DMS 273 (cell line): Measurements from ENCODE around the gene TSFM.

ENCODE experiments used
- DNase-seq: peaks from one replicate; lab custom pipeline; 2025; ENCODE audit not compliant: unreplicated experiment; lab: John Stamatoyannopoulos, UW

TSFM gene

DNA sequence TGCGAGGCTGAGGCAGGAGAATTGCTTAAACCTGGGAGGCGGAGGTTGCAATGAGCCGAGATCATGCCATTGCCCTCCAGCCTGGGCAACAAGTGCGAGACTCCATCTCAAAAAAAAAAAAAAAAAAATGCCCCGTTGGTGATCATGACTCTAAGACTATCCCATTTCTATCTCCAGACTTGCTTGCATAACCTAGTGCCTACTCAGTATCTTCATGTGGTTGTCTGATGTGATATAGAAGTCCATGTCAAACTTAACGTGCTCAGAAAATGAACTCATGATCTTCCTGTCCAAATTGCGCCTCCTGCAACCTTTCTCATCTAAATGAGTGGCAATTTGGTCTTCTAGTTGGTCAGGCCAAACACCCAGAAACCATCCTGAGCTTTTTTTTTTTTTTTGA, 4.7 kb upstream of the TSFM start:
- DNase-seq: no peak

DNA sequence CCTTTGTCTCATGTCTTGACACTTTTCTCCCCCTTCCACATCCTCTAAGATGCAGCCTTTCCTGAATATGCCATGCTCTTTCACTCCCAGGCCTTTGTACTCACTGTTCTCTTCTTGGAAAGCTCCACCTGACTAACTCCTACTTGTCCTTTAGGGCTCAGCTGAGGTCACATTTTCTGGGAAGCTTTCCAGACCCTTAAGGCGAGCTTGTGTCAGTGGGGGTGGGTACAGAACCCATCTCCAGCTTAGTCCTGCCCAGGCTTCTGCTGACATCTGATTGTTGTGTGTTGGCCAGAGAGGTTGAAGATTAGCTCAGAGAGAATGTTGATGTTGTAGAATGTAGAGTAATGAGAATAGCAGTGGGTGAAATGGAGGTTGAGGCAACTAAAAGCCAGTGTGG, 2.9 kb upstream of the TSFM start:
- DNase-seq: no peak

DNA sequence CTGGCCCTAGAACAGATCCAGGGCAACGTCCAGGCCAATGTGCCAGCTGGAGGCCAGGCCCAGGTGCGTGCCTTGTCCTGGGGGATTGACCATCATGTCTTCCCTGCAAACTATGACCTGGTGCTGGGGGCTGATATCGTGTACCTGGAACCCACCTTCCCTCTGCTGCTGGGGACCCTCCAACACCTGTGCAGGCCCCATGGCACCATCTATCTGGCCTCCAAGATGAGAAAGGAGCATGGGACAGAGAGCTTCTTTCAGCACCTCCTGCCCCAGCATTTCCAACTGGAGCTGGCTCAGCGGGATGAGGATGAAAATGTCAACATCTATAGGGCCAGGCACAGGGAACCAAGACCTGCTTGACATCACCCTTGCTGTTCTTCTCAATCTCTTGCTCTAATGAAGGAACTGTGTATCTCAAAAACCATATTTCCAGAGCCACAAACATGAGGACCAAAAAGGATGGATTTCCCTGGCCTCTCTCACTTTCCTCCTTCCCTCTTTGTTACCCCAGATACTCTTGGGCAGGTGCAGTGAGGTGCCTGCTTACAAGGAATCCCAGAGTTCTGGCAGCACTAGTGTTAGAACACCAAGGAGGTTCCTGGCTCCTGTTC, 2.2 kb upstream of the TSFM start:
- DNase-seq: no peak

DNA sequence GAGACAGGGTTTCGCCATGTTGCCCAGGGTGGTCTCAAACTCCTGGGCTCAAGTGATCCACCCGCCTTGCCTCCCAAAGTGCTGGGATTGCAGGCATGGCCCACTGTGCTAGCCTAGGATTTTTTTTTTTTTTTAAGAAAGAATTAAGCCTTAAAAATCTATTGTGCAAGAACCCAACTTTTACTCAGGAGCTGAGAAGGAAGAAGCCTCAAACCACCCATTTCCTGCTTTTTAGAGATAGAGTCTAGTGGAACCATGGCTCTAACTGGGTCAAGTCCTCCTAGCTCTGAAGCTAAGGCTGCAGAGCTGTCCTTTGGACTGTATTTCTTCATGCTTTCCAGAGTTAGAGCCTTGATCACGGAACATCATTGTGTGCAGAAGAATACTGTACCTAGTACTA, 1.3 kb upstream of the TSFM start:
- no peak for DNase-seq

DNA sequence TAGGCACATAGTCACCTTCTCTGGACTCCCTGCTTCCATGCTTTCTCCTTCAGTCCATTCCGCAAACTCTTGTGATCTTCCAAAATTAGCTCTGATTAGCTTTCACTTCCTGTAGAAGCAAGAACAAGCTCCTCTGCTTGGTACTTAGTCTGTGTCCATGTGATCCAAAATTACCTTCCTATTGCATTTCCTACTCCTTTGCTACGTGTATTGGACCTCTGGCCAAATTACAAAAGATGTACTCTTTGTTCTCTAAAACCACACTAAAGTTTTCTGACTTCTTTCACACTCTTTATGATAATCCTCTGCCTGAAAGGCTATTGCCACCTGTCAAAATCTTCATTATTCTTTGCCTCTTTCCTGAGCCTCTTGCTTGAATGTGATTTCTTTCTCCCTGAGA, 786 bp upstream of the TSFM start:
- no peak for DNase-seq

DNA sequence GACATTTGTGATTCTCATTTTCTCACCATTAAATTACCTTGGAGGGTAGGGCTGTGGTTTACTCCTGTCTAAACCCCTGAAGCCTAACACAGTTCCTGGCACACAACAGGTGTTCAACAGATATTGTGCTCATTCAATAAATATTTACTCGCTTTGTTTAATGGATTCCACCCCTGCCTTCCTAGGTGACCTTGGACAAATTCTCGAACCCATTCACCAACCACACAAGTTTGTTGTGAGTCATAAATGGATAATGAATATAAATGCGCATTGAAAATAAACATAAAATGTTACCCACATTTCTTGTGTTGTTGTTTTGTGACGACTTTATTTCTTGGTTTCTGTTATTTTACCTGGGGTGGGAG, 362 bp upstream of the TSFM start:
- no peak for DNase-seq

DNA sequence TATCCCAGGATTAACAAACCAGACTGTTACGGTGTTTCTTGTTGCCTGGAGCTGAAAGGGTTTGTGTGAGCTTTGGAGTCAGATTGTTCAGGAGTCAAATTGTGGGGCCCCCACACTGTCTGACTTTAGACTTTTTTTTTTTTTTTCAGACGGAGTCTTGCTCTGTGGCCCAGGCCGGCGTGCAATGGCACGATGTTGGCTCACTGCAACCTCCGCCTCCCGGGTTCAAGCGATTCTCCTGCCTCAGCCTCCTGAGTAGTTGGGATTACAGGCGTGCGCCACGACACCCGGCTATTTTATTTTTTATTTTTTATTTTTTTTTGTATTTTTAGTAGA, 847 bp downstream of the TSFM start:
- no peak for DNase-seq

DNA sequence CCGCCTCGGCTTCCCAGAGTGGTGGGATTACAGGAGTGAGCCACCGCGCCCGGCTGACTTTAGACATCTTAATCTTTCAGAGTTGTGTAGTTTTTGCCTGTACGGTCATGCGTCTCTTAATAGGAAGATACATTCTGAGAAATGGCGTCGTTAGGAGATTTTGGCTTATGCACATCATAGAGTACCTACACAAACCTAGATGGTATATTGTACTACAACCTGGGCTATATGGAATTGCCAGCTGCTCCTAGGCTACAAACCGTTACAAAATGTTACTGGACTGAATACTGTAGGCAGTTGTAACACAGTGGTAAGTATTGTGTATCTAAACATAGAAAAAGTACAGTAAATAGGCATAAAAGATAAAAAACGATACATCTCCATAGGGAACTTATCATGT, 1.3 kb downstream of the TSFM start:
- no peak for DNase-seq

DNA sequence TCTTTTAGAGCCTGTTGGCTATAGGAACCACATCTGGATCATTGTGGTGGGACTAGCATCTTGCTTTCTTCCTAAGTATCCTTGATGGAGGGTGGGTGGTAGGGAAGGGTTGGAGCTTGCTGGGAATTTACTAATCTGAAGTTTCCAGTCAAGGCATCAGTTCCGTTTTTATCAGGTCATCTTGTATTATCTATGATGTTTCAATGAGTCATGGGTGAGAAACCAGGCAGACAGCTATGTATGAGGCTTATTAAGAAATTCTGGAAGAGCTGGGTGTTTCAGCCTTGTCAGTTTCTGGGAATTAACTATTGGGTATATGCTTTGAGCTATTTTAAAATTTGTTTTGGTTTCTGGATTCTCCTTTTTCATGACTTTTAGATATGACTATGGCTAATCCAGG, 11.3 kb downstream of the TSFM start:
- no peak for DNase-seq

DNA sequence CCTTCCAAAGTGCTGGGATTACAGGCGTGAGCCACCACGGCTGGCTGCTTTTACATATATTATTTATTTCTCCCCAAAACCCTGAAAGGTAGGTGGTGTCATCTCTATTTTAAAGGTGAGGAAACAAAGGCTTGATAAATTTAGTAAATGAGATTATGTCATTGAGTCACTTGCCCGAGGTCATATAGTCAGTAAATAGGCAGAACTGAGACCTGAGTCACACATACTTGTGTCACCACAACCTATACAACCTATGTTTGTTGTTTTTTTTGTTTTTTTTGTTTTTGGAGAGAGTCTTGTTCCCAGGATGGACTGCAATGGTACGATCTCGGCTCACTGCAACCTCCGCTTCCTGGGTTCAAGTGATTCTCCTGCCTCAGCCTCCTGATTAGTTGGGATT, 12.8 kb downstream of the TSFM start:
- DNase-seq: no peak

DNA sequence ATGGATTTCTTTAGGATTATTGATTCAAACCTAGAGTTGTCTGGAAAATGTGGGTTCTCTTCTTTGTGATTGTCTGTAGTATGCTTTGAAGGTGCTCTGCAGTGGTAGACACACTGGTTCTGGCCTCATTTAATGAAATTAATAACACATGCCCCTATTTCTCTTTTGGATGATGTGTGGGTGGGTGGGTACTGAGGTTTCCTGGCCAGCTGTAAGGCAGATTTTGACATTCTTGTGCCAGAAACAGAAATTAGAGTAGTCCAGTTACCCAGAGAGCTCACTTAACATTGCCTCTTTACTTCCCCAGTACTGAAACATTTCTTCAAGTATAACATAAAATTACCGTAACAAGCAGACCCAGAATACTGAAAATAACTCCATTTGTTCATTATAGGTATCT, 14.4 kb downstream of the TSFM start:
- DNase-seq: no peak

DNA sequence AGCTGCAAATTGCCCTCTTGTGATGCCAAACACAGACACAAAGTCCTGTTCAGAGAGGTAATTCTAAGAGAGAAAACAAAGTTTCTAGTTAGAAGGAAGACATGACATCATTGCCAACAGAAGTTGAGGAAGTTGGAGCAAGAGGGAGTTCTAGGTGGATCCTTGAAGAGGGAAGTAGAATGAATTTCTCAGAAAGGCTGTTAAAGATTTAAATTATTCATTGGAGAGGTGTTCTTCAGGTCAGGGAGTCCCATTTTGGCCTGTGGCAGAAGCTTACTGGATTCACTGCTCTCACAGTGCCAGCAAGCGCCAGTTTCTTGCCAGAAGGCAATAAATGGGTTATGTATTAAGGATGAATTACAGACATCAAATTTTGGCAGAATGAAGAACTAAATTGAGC, 15.3 kb downstream of the TSFM start:
- DNase-seq: no peak

DNA sequence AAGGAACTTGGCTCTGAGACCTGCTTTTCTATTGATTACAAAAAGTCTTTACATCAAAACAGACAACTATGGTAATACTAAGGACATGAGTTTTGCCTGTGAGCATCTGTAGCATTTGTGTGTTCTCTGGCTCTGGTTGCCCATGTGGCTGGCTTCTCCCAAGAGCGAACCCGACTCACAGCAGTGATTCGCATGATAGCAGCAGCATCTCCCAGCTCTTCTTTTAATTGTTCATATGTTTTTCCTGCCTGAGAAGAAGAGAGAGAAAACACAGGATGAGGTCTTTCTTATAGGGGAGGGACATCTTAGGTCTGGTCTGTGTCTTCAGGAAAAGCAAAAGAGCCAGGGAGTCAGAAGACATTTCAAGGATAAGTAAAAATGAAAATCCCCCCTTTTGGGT, 18.4 kb downstream of the TSFM start:
- DNase-seq: no peak

DNA sequence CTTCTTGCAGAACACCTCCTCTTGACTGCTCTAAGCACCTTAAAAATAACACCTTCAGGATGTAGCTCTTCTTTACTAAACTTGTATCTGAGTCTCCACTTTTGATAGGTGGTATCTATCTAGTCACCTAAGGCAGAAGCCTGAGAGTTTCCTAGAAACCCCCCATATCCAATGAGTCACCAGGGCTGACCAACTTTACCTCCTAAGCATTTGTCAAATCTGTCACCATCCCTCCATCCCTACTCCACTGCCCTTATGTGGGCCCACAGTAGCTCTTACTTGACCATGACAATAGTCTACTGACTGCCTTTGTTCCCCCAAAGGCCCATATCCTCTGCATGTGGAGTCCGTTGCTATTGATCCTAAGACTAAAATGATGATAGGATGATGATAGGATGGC, 20.0 kb downstream of the TSFM start:
- no peak for DNase-seq

DNA sequence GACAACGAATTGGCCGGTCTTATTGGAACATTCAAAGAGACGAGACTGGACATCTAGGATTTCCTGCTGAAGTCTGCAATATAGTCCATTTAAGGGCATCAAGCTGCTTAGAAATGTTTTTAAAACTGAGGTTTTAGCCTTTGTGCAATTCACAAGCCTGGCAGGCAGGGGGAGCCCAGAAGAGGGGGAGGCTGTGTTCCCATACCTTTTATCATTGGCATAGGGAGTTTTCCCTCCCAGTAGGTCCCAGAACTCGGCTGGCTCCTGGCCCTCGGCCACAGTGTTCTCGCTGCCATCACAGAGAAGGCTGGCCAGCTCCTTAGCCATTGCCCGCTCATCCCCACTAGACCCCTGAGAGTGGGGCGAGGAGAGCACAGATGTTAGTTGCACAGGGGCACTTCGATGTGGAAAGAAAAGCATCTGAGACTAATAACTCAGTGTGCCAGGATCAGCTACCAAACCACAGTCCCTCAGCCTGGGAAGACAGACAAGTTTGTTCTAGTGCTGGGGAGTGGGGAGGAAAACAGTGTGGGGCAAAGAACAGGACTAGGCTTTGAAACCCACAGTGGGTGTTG, 20.8 kb downstream of the TSFM start:
- peak; percentile 76 for DNase-seq

DNA sequence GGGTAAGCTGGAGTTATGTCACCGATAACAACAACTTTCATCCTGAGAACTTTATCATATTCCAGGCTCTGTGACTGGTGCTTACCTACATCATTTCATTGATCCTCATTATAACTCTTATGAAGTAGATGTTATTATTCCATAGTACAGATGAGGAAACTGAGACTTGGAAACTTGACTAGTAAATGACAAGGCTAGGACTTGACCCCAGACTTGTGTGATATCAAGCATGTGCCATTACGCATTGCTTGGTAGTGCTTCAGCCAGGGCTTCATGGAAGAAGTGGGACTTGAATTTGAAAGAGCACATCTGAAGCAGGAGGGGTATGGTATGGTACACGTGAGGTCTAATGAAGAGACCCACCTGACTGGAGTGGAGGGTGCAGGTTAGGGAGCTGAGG, 24.1 kb downstream of the TSFM start:
- DNase-seq: no peak

DNA sequence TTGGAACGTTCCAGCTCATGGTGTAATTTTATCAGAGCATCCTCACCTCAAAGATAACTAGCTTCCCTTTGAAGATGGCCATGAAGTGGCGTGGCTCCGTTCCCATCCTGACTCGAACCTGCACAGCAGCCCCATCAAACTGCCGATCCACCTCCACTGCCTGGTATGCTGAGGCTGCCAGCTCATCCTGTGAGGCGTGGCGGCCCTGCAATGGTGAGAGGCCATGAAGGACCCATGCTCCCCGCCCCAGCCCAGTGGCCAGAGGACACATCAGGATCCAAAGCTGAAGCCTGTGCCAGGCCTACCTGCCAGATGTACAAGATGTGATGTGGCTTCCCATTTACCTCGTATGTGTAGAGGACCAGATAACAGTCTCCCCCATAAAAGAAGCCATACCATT, 24.7 kb downstream of the TSFM start:
- no peak for DNase-seq

DNA sequence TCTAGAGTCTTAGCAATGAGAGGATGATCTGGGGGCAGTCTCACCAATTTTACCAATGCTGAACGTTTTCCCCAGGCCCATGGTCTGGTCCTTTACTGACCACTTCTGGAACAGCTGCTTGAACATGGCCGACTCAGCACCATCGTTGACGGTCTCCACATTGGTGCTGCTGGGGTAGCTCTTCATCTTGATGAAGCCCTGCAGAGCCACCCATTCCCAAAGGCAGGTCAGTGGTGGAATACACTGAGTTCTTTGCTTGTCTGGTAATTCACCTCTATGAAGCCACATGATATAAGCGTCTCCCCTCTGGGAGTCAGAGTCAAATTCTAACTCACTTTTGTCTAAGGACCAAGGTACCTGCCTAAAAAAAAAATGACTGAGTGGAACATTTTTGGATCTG, 25.8 kb downstream of the TSFM start:
- DNase-seq: no peak

DNA sequence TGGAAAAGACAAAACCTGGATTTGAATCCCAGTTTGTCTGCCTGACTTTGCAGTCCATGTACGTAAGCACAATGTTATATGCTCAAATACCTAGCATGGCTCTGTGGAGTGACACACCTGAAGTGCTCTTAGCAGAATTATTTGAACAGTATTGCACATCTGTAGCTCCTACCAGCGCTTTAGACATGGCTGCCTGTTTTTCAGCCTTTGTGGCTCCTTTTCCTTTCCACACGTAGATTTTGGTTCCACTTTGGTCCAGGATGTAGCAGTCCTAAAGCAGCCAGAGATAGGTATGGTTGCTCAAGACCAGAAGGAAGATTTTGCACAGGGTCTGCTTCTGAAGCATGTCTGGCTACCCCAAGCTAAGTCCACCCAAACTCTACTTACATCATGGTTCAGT, 26.8 kb downstream of the TSFM start:
- DNase-seq: no peak

DNA sequence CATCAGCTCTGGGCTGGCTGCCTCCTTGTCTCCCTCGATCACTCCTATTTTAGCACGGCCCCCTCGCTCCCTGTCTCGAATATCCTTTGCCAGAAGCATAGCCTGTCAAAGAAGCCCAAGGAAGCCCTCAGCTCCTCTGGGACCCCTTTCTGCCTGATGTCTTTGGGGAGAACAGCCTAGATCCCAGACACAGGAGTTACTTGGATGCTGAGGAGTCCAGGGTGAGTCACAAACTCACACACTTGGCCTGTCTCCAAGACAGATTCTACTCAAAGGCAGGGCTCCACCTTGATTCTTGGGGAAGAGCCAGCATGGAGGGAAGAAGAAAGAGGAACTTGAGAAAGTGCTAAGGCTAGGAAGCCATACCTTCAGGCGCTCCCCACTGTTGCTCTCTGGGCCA, 27.9 kb downstream of the TSFM start:
- DNase-seq: peak; percentile 23

DNA sequence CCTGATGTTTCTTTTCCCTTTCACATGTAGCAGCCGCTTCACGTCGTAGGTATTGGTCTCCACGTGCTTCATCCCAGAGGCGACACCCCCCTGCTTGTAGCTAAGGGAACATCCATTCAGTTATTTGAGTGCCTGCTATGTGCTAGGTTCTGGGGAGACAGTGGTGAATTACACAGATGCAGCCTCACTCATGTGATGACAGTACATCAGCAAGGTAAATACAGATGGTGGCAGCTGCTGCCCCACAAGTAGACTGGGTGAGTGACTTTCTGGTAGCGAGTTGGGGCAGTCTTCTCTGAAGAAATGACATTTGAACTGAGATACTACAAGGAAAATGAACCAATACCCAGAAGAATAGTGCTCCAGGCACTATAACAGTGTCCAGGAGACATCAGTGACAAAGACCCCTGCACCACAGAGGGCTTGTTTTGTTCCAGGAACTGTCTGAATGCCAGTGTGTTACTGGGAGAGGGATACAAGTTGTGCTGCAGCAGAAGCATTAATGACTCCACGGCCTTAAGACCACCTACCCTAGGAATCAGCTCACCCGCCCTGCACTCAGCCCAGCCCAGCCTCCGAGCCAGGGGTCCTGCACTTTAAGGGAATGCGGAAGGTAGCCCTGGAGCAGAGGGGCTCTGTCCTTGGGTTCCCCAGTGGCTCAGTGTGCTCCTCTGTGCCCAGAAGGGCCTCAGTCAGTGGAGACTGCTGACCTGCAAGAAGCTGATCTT, 28.6 kb downstream of the TSFM start:
- DNase-seq: no peak

DNA sequence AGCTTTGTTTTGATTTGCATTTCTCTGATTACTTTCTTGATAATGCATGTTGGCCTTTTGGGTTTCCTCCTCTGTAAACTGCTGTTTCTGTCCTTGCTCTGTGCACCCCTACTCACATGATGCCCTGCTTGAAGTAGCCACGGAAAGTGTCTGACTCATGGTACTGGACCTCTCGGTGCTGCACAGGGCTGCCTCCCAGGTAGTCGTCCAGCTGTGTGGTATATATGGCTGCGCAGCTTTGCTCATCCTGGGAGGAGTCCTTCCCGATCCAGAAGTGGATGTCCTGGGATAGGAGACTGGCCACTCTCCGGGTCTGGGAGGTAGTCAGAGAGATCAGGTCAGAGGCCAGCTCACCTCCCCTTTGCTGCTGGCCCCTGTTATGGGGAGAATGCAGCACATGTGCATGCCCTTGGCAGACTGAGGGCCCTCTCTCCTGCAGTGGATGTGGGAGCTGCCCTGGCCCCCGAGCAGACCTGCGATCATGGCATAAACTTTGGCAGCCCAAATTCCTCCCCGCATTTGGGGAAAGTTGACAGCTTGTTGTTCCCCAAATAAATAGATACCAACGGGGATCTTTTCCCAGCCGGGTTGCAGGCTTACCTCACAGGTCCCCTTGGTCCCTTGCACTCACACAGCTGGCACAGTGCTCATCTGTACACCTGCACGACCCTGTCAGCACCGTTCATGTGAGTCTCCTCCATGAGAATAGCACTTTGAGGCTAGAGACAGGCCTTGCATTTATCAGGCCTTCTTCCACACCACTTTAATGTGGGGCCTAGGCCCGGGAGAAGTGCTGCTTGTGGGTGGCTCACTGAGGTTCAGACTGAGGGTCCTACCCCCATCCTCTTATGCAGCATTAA, 30.8 kb downstream of the TSFM start:
- no peak for DNase-seq
